Measurements from ENCODE around the gene FOXC1. TPM values are rescaled to one million over a fixed set of nuclear protein-coding genes. Genes with fewer than 3 reads are reported as not detected.

FOXC1 gene
- total RNA-seq, 4 donors from 2014 or later, result 3.1 to 16.9 (median 7.2) TPM

GRCh38 chr6:1658212-1659005, 48.7 kb downstream of the FOXC1 start:
- TF ChIP-seq, protein P1, sequence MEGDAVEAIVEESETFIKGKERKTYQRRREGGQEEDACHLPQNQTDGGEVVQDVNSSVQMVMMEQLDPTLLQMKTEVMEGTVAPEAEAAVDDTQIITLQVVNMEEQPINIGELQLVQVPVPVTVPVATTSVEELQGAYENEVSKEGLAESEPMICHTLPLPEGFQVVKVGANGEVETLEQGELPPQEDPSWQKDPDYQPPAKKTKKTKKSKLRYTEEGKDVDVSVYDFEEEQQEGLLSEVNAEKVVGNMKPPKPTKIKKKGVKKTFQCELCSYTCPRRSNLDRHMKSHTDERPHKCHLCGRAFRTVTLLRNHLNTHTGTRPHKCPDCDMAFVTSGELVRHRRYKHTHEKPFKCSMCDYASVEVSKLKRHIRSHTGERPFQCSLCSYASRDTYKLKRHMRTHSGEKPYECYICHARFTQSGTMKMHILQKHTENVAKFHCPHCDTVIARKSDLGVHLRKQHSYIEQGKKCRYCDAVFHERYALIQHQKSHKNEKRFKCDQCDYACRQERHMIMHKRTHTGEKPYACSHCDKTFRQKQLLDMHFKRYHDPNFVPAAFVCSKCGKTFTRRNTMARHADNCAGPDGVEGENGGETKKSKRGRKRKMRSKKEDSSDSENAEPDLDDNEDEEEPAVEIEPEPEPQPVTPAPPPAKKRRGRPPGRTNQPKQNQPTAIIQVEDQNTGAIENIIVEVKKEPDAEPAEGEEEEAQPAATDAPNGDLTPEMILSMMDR (IDR thresholded peaks at IDR 0.05), result no peak
- TF ChIP-seq EP300 (IDR thresholded peaks at IDR 0.05), result no peak
- no peak for TF ChIP-seq POLR2AphosphoS5 (IDR thresholded peaks at IDR 0.05)
- TF ChIP-seq POLR2A (IDR thresholded peaks at IDR 0.05), result no peak
- H3K27me3 ChIP-seq, result no peaks in the 10 kb centered on the region
- H3K9me3 ChIP-seq, result no peaks in the 10 kb centered on the region
- H3K4me1 ChIP-seq, result no peaks in the 10 kb centered on the region
- no peak for ATAC-seq
- no peaks in the 10 kb centered on the region for H3K36me3 ChIP-seq
- H3K4me3 ChIP-seq, result no peak overlapping the region
- no peak overlapping the region for H3K27ac ChIP-seq
- 88 to 89% methylated on average over 4 to 9 of the region's 15 CpGs for WGBS, 2 donors (ENCODE audit: low coverage in 1 of 2)

- Histone ChIP-seq H3K27me3 (no peaks in the 10 kb centered on the region), H3K4me3 (no peak overlapping the region), H3K9me3 (no peaks in the 10 kb centered on the region), H3K4me1 (no peaks in the 10 kb centered on the region), H3K36me3 (no peaks in the 10 kb centered on the region), H3K27ac (no peak overlapping the region)
- 80 to 88% methylated on average over 4 to 6 of the region's 7 CpGs for WGBS, 2 donors (ENCODE audit: low coverage in 1 of 2)
- TF ChIP-seq POLR2A (IDR thresholded peaks at IDR 0.05) (no peak), POLR2AphosphoS5 (IDR thresholded peaks at IDR 0.05) (no peak), EP300 (IDR thresholded peaks at IDR 0.05) (no peak)
- TF ChIP-seq, protein P1 (IDR thresholded peaks at IDR 0.05), result no peak
- ATAC-seq, result no peak
Observed at GRCh38 chr6:1659816-1660215, 50.1 kb downstream of the FOXC1 start.

GRCh38 chr6:1662534-1662933, 52.8 kb downstream of the FOXC1 start:
- TF ChIP-seq, protein P1 (IDR thresholded peaks at IDR 0.05), result no peak
- TF ChIP-seq POLR2AphosphoS5 (IDR thresholded peaks at IDR 0.05), result no peak
- TF ChIP-seq EP300 (IDR thresholded peaks at IDR 0.05), result no peak
- no peak for TF ChIP-seq POLR2A (IDR thresholded peaks at IDR 0.05)
- no peak overlapping the region for H3K4me3 ChIP-seq
- no peak for ATAC-seq
- H3K27me3 ChIP-seq, result no peaks in the 10 kb centered on the region
- no peak overlapping the region for H3K27ac ChIP-seq
- H3K36me3 ChIP-seq, result no peaks in the 10 kb centered on the region
- no peaks in the 10 kb centered on the region for H3K4me1 ChIP-seq
- no peaks in the 10 kb centered on the region for H3K9me3 ChIP-seq

Other genes starting within 250 kb of the FOXC1 start
- 100 to 1,000 TPM in 2 of 4 donors, 10 to 100 TPM in 2; 41.7 to 154 (median 91.9) TPM for gene FOXF2, start 220.3 kb upstream of the FOXC1 start, total RNA-seq